ENCODE data around the gene ATP8A1.
"Not testable (repeated sequence)": the region's sequence is repeated elsewhere in the genome, so short reads cannot be mapped to it uniquely, and the experiment has no call there.

Gene ATP8A1

DNA sequence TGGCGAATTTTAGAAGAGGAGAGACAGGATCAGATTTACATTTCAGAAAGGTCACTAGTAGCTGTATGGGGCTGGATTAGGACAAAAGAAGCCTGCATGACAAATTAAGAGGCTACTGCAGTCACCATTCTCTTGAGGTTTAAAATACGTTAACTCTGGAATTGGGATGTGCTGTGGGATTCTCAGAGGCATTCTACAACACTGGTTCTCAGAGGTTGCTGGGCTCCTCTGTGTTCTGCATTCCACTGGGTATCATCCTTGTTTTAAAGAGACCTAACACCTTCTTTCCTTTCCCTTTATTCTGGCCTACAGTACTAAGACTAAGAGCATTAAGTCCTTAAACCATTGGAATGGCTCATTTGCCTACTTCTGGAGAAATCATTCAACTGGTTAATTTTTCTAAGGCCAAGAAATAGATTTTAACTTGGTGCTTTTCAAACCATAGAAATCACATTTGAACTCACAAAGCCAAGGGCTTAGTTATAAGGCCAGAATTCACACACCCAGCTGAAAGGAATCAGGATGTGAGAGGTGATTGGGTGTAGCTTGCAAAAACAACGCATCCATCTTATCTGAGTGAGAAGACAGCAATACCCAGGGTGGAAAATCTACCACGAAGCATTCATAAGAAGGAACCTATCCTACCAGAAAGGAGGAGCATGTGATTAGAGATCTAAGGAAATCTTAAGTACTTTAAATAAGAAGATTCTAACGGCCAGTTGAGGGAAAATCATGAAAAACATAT lies 143.0 kb downstream of the ATP8A1 start:
- DNase-seq (ENCODE audit: extremely low read depth in 1 of 2, low read depth in 1 of 2), result no peak

DNA sequence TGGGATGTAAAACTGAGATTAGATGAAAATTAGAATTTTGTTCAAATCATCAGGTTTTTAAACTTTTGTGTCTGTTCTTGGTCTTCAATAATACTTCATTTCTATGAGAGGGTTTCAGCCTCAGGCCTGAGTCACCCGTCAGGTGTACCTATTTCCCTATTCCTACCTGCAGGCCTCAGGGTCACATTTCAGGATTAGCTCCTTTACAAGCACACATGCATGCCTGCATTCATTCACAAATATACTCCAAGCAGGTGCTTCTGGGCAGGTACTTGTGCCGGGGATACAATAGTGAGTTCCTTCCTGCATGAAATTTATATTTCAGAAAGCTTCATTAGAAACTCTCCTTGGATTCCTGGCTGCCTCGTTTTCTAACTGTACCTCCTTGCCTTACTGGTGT lies 144.7 kb downstream of the ATP8A1 start:
- no peak for DNase-seq (ENCODE audit: extremely low read depth in 1 of 2, low read depth in 1 of 2)

DNA sequence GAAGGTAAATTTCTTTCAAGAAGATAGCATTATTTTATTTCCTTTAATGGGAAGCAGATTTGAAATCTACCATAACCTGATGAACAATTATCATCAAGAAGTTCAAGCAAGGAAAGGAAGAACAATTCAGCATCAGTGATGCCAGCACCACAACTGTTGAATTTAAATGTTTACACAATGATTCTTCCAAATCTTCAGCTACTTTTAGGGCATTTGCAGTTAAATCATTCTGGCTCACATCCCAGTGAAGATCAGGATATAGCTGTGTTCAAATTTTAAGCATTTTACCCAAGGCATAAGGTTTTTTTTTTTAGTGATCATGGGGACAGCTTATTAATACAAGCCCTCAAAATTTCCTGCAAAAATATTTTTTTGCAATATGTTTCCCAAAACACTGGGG lies 146.7 kb downstream of the ATP8A1 start:
- no peak for DNase-seq (ENCODE audit: extremely low read depth in 1 of 2, low read depth in 1 of 2)

DNA sequence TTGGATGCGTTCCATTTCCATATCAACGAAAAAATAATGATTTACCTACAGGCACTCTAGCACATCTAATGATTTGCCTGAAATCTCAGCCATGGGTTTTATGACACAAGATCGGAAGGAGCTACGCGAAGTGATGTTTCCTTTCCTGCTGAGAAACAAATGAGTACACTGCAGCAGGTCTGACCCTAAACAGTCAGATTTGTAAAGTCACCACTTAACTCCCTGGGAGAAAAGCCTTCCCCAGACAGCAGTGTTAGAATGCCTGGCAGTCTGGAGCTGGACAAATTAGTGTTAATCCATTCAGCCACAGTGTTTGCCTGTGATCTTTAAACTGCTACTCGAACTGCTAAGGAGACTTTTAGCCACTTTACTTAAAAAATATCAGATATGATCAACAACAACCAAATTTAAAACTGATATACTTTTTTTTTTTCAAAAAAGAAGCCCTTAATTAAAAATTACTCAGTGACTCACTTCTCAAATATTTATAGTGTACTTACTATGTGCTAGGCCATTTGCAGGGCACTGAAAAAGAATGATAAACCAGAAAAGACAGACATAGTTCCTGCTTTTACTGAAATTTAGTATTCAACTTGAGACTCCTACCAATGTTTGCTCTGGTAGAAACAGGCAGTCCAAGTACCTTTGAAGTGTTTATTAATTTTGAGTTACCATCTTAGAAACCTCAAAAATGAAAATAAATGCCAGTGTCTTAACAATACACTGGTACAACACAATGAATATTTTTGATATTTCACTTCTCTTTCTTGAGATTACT lies 155.1 kb downstream of the ATP8A1 start:
- no peak for DNase-seq (ENCODE audit: extremely low read depth in 1 of 2, low read depth in 1 of 2)

DNA sequence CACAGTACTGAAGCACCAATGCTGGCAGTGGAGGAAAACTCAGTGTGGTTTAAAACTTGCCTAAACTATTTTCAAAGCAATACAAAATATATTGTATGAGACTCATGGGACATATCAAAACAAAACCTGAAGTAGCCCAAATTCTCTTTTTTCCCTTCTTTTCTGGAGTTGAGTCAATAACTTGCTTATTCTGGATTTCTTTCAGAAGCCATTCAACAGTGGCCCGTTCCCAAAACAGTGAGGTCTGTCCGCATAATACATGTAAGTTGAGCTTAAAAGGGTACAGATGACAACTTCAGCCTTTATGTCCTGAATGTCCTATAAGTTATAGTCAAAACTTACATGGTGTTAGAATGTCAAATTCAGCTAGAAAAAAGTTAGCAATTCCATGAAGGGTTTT lies 158.9 kb downstream of the ATP8A1 start:
- no peak for DNase-seq (ENCODE audit: extremely low read depth in 1 of 2, low read depth in 1 of 2)

DNA sequence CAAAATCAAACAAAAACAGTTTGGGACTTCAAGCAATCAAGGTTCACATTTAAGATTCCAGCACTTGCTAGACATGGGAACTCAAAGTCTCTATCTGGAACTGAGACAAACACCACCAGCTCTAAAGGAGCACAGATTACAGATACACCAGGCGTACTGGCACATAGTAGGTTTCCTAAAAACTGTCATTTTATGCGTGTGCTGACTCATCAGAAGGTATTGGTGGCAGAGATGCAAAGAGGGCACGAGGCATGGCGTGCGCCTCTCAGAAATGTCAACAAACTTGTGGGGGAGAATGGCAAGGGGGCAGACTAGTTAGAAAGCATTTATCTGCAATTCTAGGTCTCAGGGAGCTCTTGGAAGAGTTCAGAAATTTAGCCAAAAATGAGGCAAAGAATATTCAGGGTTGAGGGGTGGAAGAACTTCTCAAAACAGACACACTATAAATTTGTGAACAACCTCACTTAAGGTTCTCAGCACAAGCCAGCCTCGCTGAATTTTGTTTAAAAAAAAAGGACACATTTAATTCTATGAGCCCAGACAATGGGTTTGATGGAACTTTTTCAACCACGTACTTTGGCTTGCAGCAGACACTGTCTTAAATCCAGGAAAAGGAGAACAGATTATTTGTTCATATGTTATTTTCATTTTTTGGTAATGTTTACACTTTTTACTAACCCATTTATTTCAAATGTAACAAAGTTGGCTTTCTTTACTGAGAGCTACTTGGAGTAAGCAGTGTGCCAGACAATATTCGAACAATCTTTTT lies 159.6 kb downstream of the ATP8A1 start:
- DNase-seq (ENCODE audit: extremely low read depth in 1 of 2, low read depth in 1 of 2), result no peak

DNA sequence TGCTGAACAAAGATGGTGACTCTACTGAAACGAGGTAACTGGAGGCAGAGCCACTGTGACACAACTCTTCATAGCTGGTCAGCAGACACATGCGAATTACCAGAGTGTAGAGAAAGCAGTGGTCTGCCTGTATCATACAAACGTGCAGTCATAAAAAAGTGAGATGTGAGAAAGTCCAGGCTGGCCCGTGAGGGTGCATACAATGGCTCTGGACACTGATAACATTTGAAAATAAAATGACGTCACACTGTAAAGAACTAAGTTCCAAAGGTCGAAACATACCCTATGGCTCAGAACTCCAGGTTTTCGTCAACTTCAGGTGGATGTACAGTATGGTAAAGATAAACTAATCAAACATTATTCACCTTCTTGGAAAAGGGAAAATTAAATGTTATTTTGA lies 163.9 kb downstream of the ATP8A1 start:
- no peak for DNase-seq (ENCODE audit: extremely low read depth in 1 of 2, low read depth in 1 of 2)

DNA sequence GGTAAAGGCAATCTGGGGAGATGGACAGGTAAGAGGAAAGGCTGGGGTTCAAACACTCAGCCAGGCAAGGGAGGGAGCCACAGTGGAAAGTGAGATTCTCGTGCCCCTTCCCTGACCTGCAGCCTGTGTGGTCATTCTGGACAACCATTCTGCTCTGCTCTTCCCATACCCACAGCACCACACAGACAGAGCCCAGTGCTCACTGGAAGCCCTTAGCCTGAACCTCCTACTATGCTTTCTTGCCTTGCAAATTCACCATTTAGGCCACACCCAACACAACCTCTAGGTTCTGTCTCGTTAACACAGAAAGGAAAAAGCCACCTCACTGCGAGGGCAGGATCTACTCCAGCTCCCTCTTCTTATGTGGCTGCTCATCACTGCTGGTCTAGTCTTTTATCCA lies 166.9 kb downstream of the ATP8A1 start:
- DNase-seq (ENCODE audit: extremely low read depth in 1 of 2, low read depth in 1 of 2), result no peak

DNA sequence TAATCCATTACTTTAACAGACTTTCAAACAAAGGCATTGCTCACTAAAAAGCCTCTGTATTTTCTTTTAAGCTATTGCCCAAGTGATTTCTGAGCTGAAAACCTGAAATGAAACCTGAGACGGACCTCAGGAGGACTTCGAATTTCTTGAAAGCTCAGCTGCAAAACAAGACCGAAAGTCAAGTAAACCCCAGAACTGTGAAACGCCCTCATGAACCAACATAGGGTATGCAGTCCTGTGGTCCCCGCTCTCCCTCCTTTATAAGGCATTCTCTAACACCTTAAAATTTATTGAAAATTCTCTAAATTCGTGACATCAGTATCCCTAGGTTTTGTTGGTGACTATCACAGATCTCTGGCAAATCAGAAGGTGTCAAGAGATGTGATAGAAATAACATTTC lies 167.8 kb downstream of the ATP8A1 start:
- DNase-seq (ENCODE audit: extremely low read depth in 1 of 2, low read depth in 1 of 2), result no peak

DNA sequence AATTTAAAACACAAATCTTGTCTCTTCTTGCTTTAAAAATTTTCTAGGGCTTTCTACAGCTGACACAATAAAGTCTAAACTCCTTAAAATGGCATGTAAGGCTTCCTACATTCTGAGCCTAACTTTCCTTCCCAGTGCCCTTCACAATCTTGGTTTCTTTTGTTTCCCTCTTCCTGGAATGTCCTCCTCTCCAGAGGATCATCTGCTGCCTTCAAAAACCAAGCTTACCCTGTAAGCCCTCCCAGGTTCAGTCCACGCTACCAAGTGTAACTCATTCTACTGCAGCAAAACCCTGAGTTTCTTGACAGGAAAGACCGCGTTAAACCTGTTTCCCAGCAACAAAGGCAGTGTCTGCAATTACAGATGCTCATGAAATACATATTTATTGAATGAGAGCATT lies 168.4 kb downstream of the ATP8A1 start:
- no peak for DNase-seq (ENCODE audit: extremely low read depth in 1 of 2, low read depth in 1 of 2)

DNA sequence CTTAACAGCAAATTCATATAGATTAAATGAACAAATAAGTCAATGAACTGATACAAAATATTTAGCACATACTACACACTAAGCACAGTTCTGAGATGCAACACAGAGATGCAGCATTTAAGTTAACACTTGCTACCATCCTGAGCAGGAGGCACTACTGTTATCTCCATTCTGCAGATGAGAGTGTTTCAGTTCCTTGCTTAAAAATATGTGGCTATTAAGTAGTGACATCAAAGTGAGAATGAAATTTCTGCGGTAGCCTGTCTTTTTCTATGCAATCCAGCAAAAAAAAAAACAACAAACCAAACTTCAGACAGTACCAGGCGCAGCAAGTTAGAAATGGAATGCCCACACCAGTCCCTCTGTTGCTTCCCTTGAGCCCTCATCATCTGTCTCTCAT lies 168.8 kb downstream of the ATP8A1 start:
- DNase-seq (ENCODE audit: extremely low read depth in 1 of 2, low read depth in 1 of 2), result no peak

DNA sequence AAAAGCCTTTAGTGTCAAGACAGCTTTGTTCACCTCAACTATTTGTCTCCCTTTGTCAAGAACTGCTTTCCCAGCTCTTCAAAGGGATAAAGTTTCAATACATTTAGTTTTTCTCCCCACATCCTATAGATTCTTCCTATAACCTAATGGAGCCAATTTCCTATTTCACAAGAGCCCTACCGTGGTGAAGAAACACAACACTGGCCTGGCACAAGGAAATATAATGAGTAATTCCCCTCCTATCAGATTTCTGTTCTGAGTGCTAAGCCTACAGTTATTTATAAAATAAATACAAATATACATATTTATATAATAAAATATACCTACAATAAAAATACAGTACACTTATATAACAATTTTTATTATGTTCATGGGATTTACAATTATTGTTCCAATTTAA lies 169.7 kb downstream of the ATP8A1 start:
- DNase-seq (ENCODE audit: extremely low read depth in 1 of 2, low read depth in 1 of 2), result no peak

DNA sequence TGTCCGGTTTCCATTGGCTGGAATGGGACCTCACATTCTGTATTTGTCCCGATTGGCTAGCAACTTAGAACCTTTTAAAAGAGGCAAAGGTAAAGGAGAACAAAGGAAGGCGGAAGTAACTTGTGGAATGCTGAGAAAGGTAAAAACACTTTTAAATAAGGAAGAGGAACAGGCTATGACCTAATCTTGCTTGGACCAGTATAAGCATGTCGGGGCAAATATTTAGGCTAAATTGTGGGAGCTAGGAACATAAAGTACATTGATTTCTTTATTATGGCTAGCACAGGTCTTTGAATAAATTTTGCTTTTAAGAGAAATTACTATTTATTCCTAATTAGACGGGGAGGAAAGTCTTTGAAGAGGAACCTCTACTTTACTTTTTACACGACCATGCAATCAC lies 170.7 kb downstream of the ATP8A1 start:
- DNase-seq (ENCODE audit: extremely low read depth in 1 of 2, low read depth in 1 of 2), result not testable (repeated sequence)

DNA sequence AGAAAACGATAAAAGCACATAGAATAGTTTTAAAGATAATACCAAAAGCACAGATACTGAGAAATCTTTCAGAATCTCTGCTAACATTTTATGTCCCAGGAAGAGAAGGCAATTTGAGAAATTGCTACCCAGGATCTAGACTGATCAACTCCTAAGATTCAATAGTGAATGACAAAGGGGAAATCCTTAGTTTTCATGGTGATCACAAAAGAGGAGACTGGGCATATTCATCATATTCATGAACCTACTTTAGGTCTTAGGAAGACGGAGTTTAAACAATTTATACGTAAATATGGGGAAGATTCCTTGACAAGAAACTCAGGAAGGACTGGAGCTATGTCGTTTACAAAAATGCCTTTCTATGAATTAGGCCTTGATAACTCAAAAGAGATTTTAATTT lies 172.3 kb downstream of the ATP8A1 start:
- DNase-seq (ENCODE audit: extremely low read depth in 1 of 2, low read depth in 1 of 2), result no peak

DNA sequence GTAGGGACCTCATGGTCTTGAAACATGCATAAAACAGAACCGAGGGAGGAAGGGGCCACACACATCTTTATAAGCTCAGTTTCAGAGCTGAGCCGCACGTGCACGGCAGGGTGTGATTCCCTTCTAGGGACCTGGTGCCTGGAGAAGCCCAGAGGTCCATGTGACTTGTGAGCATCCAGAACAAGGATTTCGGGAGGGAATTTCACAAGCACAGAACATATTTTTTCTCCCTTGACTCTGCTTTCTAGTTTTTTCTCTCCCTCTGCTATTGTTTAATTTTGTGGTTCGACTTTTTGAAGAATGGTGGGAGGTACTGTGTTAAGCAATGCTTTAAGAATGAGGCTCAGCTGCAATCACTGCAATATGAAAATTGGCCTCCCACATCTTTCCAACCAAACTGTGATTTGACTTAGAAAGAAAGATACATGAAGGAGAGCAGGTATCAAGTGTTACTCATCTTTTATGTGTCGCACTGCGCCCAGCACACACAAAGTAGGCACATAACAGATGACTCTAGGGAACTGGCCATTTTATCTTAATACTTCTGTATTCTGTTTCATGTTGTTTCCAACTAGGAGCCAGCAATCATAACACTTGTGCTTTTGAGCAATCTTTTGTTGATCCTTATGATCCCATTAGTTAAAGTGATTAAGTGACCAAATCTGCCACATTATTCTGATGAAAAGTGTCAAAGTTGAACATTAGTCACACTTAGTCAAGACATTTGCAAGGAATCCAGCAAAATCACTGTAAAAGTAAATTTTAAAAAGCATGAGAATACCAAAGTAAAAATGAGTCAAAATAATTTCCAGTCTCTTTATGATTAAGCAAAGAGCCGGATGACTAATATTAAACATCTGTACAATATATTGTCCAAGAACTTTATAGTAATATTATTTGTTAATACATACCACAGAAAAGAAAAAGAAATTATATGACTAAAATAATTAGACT lies 173.2 kb downstream of the ATP8A1 start:
- no peak for DNase-seq (ENCODE audit: extremely low read depth in 1 of 2, low read depth in 1 of 2)

DNA sequence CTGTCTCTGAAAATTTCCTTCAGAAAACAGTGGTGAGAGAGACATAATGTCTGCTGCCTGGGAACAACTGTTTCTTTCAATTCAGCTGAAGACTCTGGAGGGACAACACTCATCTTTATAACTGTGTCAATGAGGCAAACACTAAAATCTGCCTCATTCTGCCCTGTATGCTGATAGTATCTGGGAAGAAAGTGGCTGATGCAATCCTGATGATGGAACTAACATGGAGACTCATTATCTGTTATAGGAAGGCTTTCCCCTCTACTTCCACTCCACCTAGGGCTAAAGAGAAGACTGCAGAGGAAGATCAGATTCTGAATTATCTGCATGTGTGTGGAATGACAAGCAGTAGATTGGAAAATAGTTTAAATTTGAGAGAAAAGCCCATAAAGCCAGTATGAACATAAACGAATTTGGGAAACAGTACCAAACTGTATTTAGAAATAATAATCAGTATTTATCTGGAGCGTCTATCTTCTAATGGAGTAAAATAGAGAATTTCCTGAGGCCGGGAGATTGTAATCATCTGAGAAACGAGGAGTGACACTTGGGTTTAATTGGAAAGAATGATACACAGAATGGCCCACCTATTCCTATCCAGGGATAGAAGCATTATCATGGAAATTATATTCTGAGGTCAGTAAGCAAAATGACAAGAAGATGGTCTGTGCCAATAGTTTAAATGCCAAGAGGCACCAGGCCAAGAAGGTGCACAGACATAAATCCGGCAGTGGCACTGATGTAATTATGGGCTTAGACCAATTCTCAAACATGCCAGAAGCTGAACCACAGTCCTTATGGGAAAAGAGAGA lies 174.2 kb downstream of the ATP8A1 start:
- no peak for DNase-seq (ENCODE audit: extremely low read depth in 1 of 2, low read depth in 1 of 2)

DNA sequence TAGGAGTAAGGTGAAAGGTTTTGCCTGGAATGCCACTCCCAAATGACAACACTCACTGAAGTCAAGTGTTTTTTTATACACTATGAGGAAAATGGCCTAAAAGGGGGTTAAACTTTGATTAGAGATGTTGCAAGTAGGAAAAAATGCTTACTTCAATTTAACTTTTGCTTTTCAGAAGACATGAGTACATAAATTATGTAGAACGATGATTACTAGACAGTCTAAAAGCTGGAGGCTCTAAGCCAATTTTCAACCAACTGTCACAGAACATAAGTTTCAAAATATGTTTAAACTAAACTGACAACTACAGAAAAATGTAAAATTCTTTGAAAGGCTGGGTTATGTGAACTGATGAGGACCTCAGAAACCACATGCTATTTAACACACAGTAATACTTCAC lies 176.2 kb downstream of the ATP8A1 start:
- no peak for DNase-seq (ENCODE audit: extremely low read depth in 1 of 2, low read depth in 1 of 2)

DNA sequence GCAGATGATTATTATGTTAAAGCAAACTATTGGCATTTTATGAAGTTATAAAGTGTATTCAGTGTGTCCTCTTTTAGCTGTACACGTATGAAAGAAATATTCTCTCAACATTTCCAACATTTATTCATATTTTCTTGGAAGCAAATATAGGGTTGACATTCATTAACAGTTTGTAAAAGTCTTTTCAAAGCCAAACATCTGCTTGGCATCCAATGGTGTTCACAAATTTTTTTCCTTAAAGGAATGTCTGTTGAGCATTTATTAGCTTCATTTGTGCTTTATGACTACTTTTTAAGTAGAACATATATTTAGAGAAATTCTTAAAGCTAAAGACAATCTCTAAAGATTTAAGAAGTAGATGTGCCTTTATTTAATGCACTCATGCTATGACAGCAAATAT lies 176.6 kb downstream of the ATP8A1 start:
- DNase-seq (ENCODE audit: extremely low read depth in 1 of 2, low read depth in 1 of 2), result no peak

DNA sequence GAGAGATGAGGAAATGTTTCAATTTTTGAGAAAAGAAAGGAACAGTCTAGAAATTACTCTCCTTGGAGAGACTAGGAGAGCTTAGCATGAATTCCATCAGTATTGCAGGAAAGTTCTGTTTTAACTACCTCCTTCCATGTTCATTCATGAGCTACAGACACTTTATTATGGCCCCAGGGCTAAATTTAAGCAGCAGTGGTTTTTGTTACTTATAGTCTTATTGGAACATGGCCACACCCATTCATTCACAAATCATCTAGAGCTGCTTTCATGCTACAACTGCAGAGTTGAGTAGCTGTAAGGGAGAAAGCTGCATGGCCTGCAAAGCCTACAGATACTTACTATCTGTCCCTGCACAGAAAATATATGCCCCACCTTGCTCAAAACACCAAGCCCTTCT lies 178.0 kb downstream of the ATP8A1 start:
- no peak for DNase-seq (ENCODE audit: extremely low read depth in 1 of 2, low read depth in 1 of 2)

DNA sequence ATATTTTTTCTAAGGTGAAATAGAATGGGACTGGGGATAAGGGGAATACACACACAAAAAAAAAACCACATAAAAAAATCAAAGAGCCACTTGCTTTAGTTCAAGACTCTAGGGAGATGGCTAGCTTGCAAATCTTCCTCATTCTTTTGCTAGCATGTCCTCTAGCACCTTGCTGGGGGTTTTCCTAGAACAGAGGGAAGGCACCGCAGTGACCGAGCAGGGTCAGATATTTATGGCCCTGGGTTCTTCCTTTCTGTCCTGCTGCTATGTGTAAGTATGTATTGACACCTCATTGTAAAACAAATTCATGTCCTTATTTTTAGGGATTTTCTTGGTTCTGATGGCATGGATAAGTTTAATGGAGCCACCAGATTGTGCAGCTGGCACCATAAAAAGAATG lies 178.4 kb downstream of the ATP8A1 start:
- DNase-seq (ENCODE audit: extremely low read depth in 1 of 2, low read depth in 1 of 2), result no peak

Measured in stimulated activated CD8-positive, alpha-beta memory T cell treated with anti-CD3 and anti-CD28 coated beads, Interleukin-7, amount 100 ng/mL, for 48 hours (primary cell).